ENCODE data around the gene LRRK1.

The LRRK1 gene

GRCh38 chr15:100942656-100943425 lies 23.7 kb downstream of the LRRK1 start:
- peak in 1 of 3 donors; percentile 45 for DNase-seq
- ChIA-PET POLR2A (interaction anchor here (0.6 kb wide), 1 partner anchor 67 kb away, joined by 3 read pairs; no protein-coding TSS in a partner anchor), CTCF (interaction anchor here (0.6 to 2.1 kb wide), 4 partner anchors 11 to 62 kb away, joined by 3 to 13 read pairs (median 4); partner anchors contain the start of gene LRRK1)
- H3K4me1 ChIP-seq (ENCODE audit: control extremely low read depth in 1 of 4, control insufficient read depth in 4 of 4, insufficient read depth in 4 of 4, low read length in 3 of 4): peaks cover 6 to 44% (median 15%) of the 10 kb centered on the region in 4 experiments
- WGBS (ENCODE audit: insufficient coverage): 99% methylated on average over 10 of the region's 10 CpGs
- no peak overlapping the region for H3K4me3 ChIP-seq (ENCODE audit: control insufficient read depth in 1 of 7, extremely low read depth in 1 of 7, insufficient read depth in 4 of 7, low read depth in 2 of 7, low read length in 6 of 7)
- H3K36me3 ChIP-seq (ENCODE audit: control insufficient read depth in 4 of 4, insufficient read depth in 4 of 4, low read length in 3 of 4): peaks cover 0 to 2% (median 0%) of the 10 kb centered on the region in 4 experiments
- no peaks in the 10 kb centered on the region for H3K9me3 ChIP-seq (ENCODE audit: control extremely low read depth in 1 of 5, control insufficient read depth in 4 of 5, insufficient read depth in 2 of 5, low read depth in 1 of 5, low read length in 4 of 5)
- H3K27me3 ChIP-seq (replicated peaks in 2 of 5; ENCODE audit: control insufficient read depth in 4 of 5, insufficient read depth in 5 of 5, low read length in 4 of 5): no peaks in the 10 kb centered on the region
- H3K27ac ChIP-seq (ENCODE audit: insufficient read depth in 1 of 2, low read depth in 1 of 2, low read length in 2 of 2, poor library complexity in 1 of 2, severe bottlenecking in 2 of 2): no peak overlapping the region

GRCh38 chr15:100944244-100944895 lies 25.2 kb downstream of the LRRK1 start:
- Histone ChIP-seq H3K27ac (ENCODE audit: insufficient read depth in 1 of 2, low read depth in 1 of 2, low read length in 2 of 2, poor library complexity in 1 of 2, severe bottlenecking in 2 of 2) (no peak overlapping the region), H3K36me3 (ENCODE audit: control insufficient read depth in 4 of 4, insufficient read depth in 4 of 4, low read length in 3 of 4) (peaks cover 0 to 2% (median 0%) of the 10 kb centered on the region in 4 experiments), H3K4me3 (ENCODE audit: control insufficient read depth in 1 of 7, extremely low read depth in 1 of 7, insufficient read depth in 4 of 7, low read depth in 2 of 7, low read length in 6 of 7) (no peak overlapping the region), H3K9me3 (ENCODE audit: control extremely low read depth in 1 of 5, control insufficient read depth in 4 of 5, insufficient read depth in 2 of 5, low read depth in 1 of 5, low read length in 4 of 5) (no peaks in the 10 kb centered on the region), H3K4me1 (ENCODE audit: control extremely low read depth in 1 of 4, control insufficient read depth in 4 of 4, insufficient read depth in 4 of 4, low read length in 3 of 4) (peaks cover 4 to 42% (median 15%) of the 10 kb centered on the region in 4 experiments), H3K27me3 (replicated peaks in 2 of 5; ENCODE audit: control insufficient read depth in 4 of 5, insufficient read depth in 5 of 5, low read length in 4 of 5) (no peaks in the 10 kb centered on the region)
- 93% methylated on average over 4 of the region's 7 CpGs for WGBS (ENCODE audit: insufficient coverage)
- no peak for DNase-seq
- CTCF ChIA-PET: interaction anchor here (1.1 to 2.1 kb wide), 2 partner anchors 10 to 26 kb away, joined by 3 to 13 read pairs; partner anchors contain the start of gene LRRK1
- POLR2A ChIA-PET: no interaction called here

GRCh38 chr15:100944986-100945385 lies 25.8 kb downstream of the LRRK1 start:
- WGBS (ENCODE audit: insufficient coverage): 100% methylated on average over 4 of the region's 6 CpGs
- no peaks in the 10 kb centered on the region for H3K27me3 ChIP-seq (replicated peaks in 2 of 5; ENCODE audit: control insufficient read depth in 4 of 5, insufficient read depth in 5 of 5, low read length in 4 of 5)
- no peak overlapping the region for H3K27ac ChIP-seq (ENCODE audit: insufficient read depth in 1 of 2, low read depth in 1 of 2, low read length in 2 of 2, poor library complexity in 1 of 2, severe bottlenecking in 2 of 2)
- DNase-seq: no peak
- ChIA-PET CTCF (interaction anchor here (2.1 kb wide), 1 partner anchor 27 kb away, joined by 13 read pairs; the partner anchor contains the start of gene LRRK1), POLR2A (no interaction called here)
- peaks cover 0 to 2% (median 0%) of the 10 kb centered on the region in 4 experiments for H3K36me3 ChIP-seq (ENCODE audit: control insufficient read depth in 4 of 4, insufficient read depth in 4 of 4, low read length in 3 of 4)
- peaks cover under 1 to 43% (median 12%) of the 10 kb centered on the region in 4 experiments for H3K4me1 ChIP-seq (ENCODE audit: control extremely low read depth in 1 of 4, control insufficient read depth in 4 of 4, insufficient read depth in 4 of 4, low read length in 3 of 4)
- no peaks in the 10 kb centered on the region for H3K9me3 ChIP-seq (ENCODE audit: control extremely low read depth in 1 of 5, control insufficient read depth in 4 of 5, insufficient read depth in 2 of 5, low read depth in 1 of 5, low read length in 4 of 5)
- H3K4me3 ChIP-seq (ENCODE audit: control insufficient read depth in 1 of 7, extremely low read depth in 1 of 7, insufficient read depth in 4 of 7, low read depth in 2 of 7, low read length in 6 of 7): no peak overlapping the region

GRCh38 chr15:100947760-100948429 lies 28.7 kb downstream of the LRRK1 start:
- no peak for DNase-seq
- Histone ChIP-seq H3K36me3 (ENCODE audit: control insufficient read depth in 4 of 4, insufficient read depth in 4 of 4, low read length in 3 of 4) (peaks cover 0 to 2% (median 0%) of the 10 kb centered on the region in 4 experiments), H3K27ac (ENCODE audit: insufficient read depth in 1 of 2, low read depth in 1 of 2, low read length in 2 of 2, poor library complexity in 1 of 2, severe bottlenecking in 2 of 2) (no peak overlapping the region), H3K4me3 (ENCODE audit: control insufficient read depth in 1 of 7, extremely low read depth in 1 of 7, insufficient read depth in 4 of 7, low read depth in 2 of 7, low read length in 6 of 7) (no peak overlapping the region), H3K27me3 (replicated peaks in 2 of 5; ENCODE audit: control insufficient read depth in 4 of 5, insufficient read depth in 5 of 5, low read length in 4 of 5) (no peaks in the 10 kb centered on the region), H3K4me1 (ENCODE audit: control extremely low read depth in 1 of 4, control insufficient read depth in 4 of 4, insufficient read depth in 4 of 4, low read length in 3 of 4) (peaks cover 0 to 18% (median 1%) of the 10 kb centered on the region in 4 experiments), H3K9me3 (ENCODE audit: control extremely low read depth in 1 of 5, control insufficient read depth in 4 of 5, insufficient read depth in 2 of 5, low read depth in 1 of 5, low read length in 4 of 5) (peaks cover 0 to 2% (median 0%) of the 10 kb centered on the region in 5 experiments)
- ChIA-PET CTCF (interaction anchor here (0.8 to 2.0 kb wide), 3 partner anchors 11 to 30 kb away, joined by 3 to 6 read pairs (median 6); no protein-coding TSS in a partner anchor), POLR2A (no interaction called here)
- 100% methylated on average over 4 of the region's 10 CpGs for WGBS (ENCODE audit: insufficient coverage)

GRCh38 chr15:100948430-100948762 lies 29.2 kb downstream of the LRRK1 start:
- Histone ChIP-seq H3K4me1 (ENCODE audit: control extremely low read depth in 1 of 4, control insufficient read depth in 4 of 4, insufficient read depth in 4 of 4, low read length in 3 of 4) (peaks cover 0 to 13% (median 0%) of the 10 kb centered on the region in 4 experiments), H3K36me3 (ENCODE audit: control insufficient read depth in 4 of 4, insufficient read depth in 4 of 4, low read length in 3 of 4) (peaks cover 0 to 2% (median 0%) of the 10 kb centered on the region in 4 experiments), H3K4me3 (ENCODE audit: control insufficient read depth in 1 of 7, extremely low read depth in 1 of 7, insufficient read depth in 4 of 7, low read depth in 2 of 7, low read length in 6 of 7) (no peak overlapping the region), H3K9me3 (ENCODE audit: control extremely low read depth in 1 of 5, control insufficient read depth in 4 of 5, insufficient read depth in 2 of 5, low read depth in 1 of 5, low read length in 4 of 5) (peaks cover 0 to 2% (median 0%) of the 10 kb centered on the region in 5 experiments), H3K27me3 (replicated peaks in 2 of 5; ENCODE audit: control insufficient read depth in 4 of 5, insufficient read depth in 5 of 5, low read length in 4 of 5) (no peaks in the 10 kb centered on the region), H3K27ac (ENCODE audit: insufficient read depth in 1 of 2, low read depth in 1 of 2, low read length in 2 of 2, poor library complexity in 1 of 2, severe bottlenecking in 2 of 2) (no peak overlapping the region)
- CTCF ChIA-PET: interaction anchor here (1.7 to 2.0 kb wide), 2 partner anchors 22 to 30 kb away, joined by 3 to 6 read pairs; no protein-coding TSS in a partner anchor
- no CpG with 5 or more reads among the region's 3 CpGs for WGBS (ENCODE audit: insufficient coverage)
- no peak for DNase-seq
- POLR2A ChIA-PET: no interaction called here

GRCh38 chr15:100949691-100950090 lies 30.5 kb downstream of the LRRK1 start:
- peaks cover 0 to 2% (median 0%) of the 10 kb centered on the region in 5 experiments for H3K9me3 ChIP-seq (ENCODE audit: control extremely low read depth in 1 of 5, control insufficient read depth in 4 of 5, insufficient read depth in 2 of 5, low read depth in 1 of 5, low read length in 4 of 5)
- no peak overlapping the region for H3K4me3 ChIP-seq (ENCODE audit: control insufficient read depth in 1 of 7, extremely low read depth in 1 of 7, insufficient read depth in 4 of 7, low read depth in 2 of 7, low read length in 6 of 7)
- no peaks in the 10 kb centered on the region for H3K27me3 ChIP-seq (replicated peaks in 2 of 5; ENCODE audit: control insufficient read depth in 4 of 5, insufficient read depth in 5 of 5, low read length in 4 of 5)
- peaks cover 0 to 2% (median 0%) of the 10 kb centered on the region in 4 experiments for H3K36me3 ChIP-seq (ENCODE audit: control insufficient read depth in 4 of 4, insufficient read depth in 4 of 4, low read length in 3 of 4)
- ChIA-PET POLR2A (no interaction called here), CTCF (interaction anchor here (1.1 kb wide), 1 partner anchor 9 kb away, joined by 3 read pairs; no protein-coding TSS in a partner anchor)
- no peak overlapping the region for H3K27ac ChIP-seq (ENCODE audit: insufficient read depth in 1 of 2, low read depth in 1 of 2, low read length in 2 of 2, poor library complexity in 1 of 2, severe bottlenecking in 2 of 2)
- WGBS (ENCODE audit: insufficient coverage): no CpG with 5 or more reads among the region's 1 CpG
- peaks cover 0 to 4% (median 0%) of the 10 kb centered on the region in 4 experiments for H3K4me1 ChIP-seq (ENCODE audit: control extremely low read depth in 1 of 4, control insufficient read depth in 4 of 4, insufficient read depth in 4 of 4, low read length in 3 of 4)
- no peak for DNase-seq
